ENCODE measurements around the gene EHHADH.

Gene EHHADH

GRCh38 chr3:185225080-185225479, 28.8 kb downstream of the EHHADH start:
- no peak for ATAC-seq
- no peak overlapping the region for H3K27ac Mint-ChIP-seq
- H3K4me3 Mint-ChIP-seq: no peak overlapping the region
- H3K36me3 Mint-ChIP-seq (ENCODE audit: low read depth): peaks cover 4% of the 10 kb centered on the region
- H3K9me3 Mint-ChIP-seq: no peaks in the 10 kb centered on the region
- no peak for DNase-seq
- H3K27me3 Mint-ChIP-seq: no peaks in the 10 kb centered on the region
- no peaks in the 10 kb centered on the region for H3K4me1 Mint-ChIP-seq

GRCh38 chr3:185221203-185221602, 32.6 kb downstream of the EHHADH start:
- DNase-seq (no peak), ATAC-seq (no peak)
- Mint-ChIP-seq H3K9me3 (no peaks in the 10 kb centered on the region), H3K27me3 (no peaks in the 10 kb centered on the region), H3K4me3 (no peak overlapping the region), H3K27ac (no peak overlapping the region), H3K4me1 (no peaks in the 10 kb centered on the region), H3K36me3 (ENCODE audit: low read depth) (peaks cover 1% of the 10 kb centered on the region)

GRCh38 chr3:185216607-185216958, 37.3 kb downstream of the EHHADH start:
- DNase-seq (no peak), ATAC-seq (no peak)
- no peak overlapping the region for H3K4me3 Mint-ChIP-seq
- no peaks in the 10 kb centered on the region for H3K36me3 Mint-ChIP-seq (ENCODE audit: low read depth)
- no peaks in the 10 kb centered on the region for H3K9me3 Mint-ChIP-seq
- H3K27ac Mint-ChIP-seq: no peak overlapping the region
- no peaks in the 10 kb centered on the region for H3K27me3 Mint-ChIP-seq
- no peaks in the 10 kb centered on the region for H3K4me1 Mint-ChIP-seq

GRCh38 chr3:185215873-185216606, 37.8 kb downstream of the EHHADH start:
- Mint-ChIP-seq H3K4me1 (no peaks in the 10 kb centered on the region), H3K27ac (no peak overlapping the region), H3K9me3 (no peaks in the 10 kb centered on the region), H3K4me3 (no peak overlapping the region), H3K36me3 (ENCODE audit: low read depth) (no peaks in the 10 kb centered on the region), H3K27me3 (no peaks in the 10 kb centered on the region)
- ATAC-seq (no peak), DNase-seq (no peak)

GRCh38 chr3:185212559-185212958, 41.3 kb downstream of the EHHADH start:
- H3K36me3 Mint-ChIP-seq (ENCODE audit: low read depth): no peaks in the 10 kb centered on the region
- H3K27ac Mint-ChIP-seq: no peak overlapping the region
- no peak for DNase-seq
- H3K4me3 Mint-ChIP-seq: no peak overlapping the region
- no peaks in the 10 kb centered on the region for H3K27me3 Mint-ChIP-seq
- H3K4me1 Mint-ChIP-seq: no peaks in the 10 kb centered on the region
- no peak for ATAC-seq
- no peaks in the 10 kb centered on the region for H3K9me3 Mint-ChIP-seq

- Mint-ChIP-seq H3K36me3 (ENCODE audit: low read depth) (no peaks in the 10 kb centered on the region), H3K9me3 (no peaks in the 10 kb centered on the region), H3K4me3 (no peak overlapping the region), H3K4me1 (no peaks in the 10 kb centered on the region), H3K27me3 (no peaks in the 10 kb centered on the region), H3K27ac (no peak overlapping the region)
- DNase-seq (no peak), ATAC-seq (no peak)
Measured at GRCh38 chr3:185212086-185212485, 41.8 kb downstream of the EHHADH start.

- DNase-seq: no peak
- ATAC-seq: no peak
- Mint-ChIP-seq H3K4me1 (no peaks in the 10 kb centered on the region), H3K36me3 (ENCODE audit: low read depth) (no peaks in the 10 kb centered on the region), H3K27me3 (no peaks in the 10 kb centered on the region), H3K27ac (no peak overlapping the region), H3K4me3 (no peak overlapping the region), H3K9me3 (no peaks in the 10 kb centered on the region)
Measured at GRCh38 chr3:185210621-185211142, 43.2 kb downstream of the EHHADH start.

GRCh38 chr3:185208823-185209222, 45.0 kb downstream of the EHHADH start:
- Mint-ChIP-seq H3K9me3 (no peaks in the 10 kb centered on the region), H3K4me3 (no peak overlapping the region), H3K27me3 (no peaks in the 10 kb centered on the region), H3K4me1 (no peaks in the 10 kb centered on the region), H3K27ac (no peak overlapping the region), H3K36me3 (ENCODE audit: low read depth) (no peaks in the 10 kb centered on the region)
- DNase-seq (no peak), ATAC-seq (no peak)

- Mint-ChIP-seq H3K9me3 (no peaks in the 10 kb centered on the region), H3K4me3 (no peak overlapping the region), H3K27ac (no peak overlapping the region), H3K27me3 (no peaks in the 10 kb centered on the region), H3K4me1 (no peaks in the 10 kb centered on the region), H3K36me3 (ENCODE audit: low read depth) (peaks cover 3% of the 10 kb centered on the region)
- ATAC-seq (peak; percentile 80), DNase-seq (peak; percentile 2)
Measured at GRCh38 chr3:185207931-185208746, 45.7 kb downstream of the EHHADH start.

- Mint-ChIP-seq H3K4me1 (no peaks in the 10 kb centered on the region), H3K36me3 (ENCODE audit: low read depth) (peaks cover 3% of the 10 kb centered on the region), H3K4me3 (no peak overlapping the region), H3K27ac (no peak overlapping the region), H3K9me3 (no peaks in the 10 kb centered on the region), H3K27me3 (no peaks in the 10 kb centered on the region)
- ATAC-seq (no peak), DNase-seq (no peak)
Measured at GRCh38 chr3:185207481-185207880, 46.4 kb downstream of the EHHADH start.

GRCh38 chr3:185205865-185206264, 48.0 kb downstream of the EHHADH start:
- no peak for DNase-seq
- Mint-ChIP-seq H3K4me3 (no peak overlapping the region), H3K36me3 (ENCODE audit: low read depth) (peaks cover 3% of the 10 kb centered on the region), H3K27ac (no peak overlapping the region), H3K9me3 (no peaks in the 10 kb centered on the region), H3K27me3 (no peaks in the 10 kb centered on the region), H3K4me1 (no peaks in the 10 kb centered on the region)
- ATAC-seq: no peak

- no peaks in the 10 kb centered on the region for H3K27me3 Mint-ChIP-seq
- no peak overlapping the region for H3K27ac Mint-ChIP-seq
- peaks cover 3% of the 10 kb centered on the region for H3K36me3 Mint-ChIP-seq (ENCODE audit: low read depth)
- H3K9me3 Mint-ChIP-seq: no peaks in the 10 kb centered on the region
- DNase-seq (no peak), ATAC-seq (no peak)
- H3K4me3 Mint-ChIP-seq: no peak overlapping the region
- H3K4me1 Mint-ChIP-seq: no peaks in the 10 kb centered on the region
Measured at GRCh38 chr3:185204894-185205293, 49.0 kb downstream of the EHHADH start.

- no peaks in the 10 kb centered on the region for H3K4me1 Mint-ChIP-seq
- ATAC-seq (no peak), DNase-seq (no peak)
- no peak overlapping the region for H3K27ac Mint-ChIP-seq
- H3K9me3 Mint-ChIP-seq: peaks cover 2% of the 10 kb centered on the region
- H3K36me3 Mint-ChIP-seq (ENCODE audit: low read depth): peaks cover 3% of the 10 kb centered on the region
- H3K27me3 Mint-ChIP-seq: no peaks in the 10 kb centered on the region
- no peak overlapping the region for H3K4me3 Mint-ChIP-seq
Measured at GRCh38 chr3:185200639-185201038, 53.2 kb downstream of the EHHADH start.

GRCh38 chr3:185199671-185200070, 54.2 kb downstream of the EHHADH start:
- Mint-ChIP-seq H3K27me3 (no peaks in the 10 kb centered on the region), H3K27ac (no peak overlapping the region), H3K36me3 (ENCODE audit: low read depth) (peaks cover 6% of the 10 kb centered on the region), H3K4me3 (no peak overlapping the region), H3K4me1 (no peaks in the 10 kb centered on the region), H3K9me3 (peaks cover 10% of the 10 kb centered on the region)
- no peak for DNase-seq
- no peak for ATAC-seq

GRCh38 chr3:185199206-185199605, 54.6 kb downstream of the EHHADH start:
- H3K9me3 Mint-ChIP-seq: peaks cover 10% of the 10 kb centered on the region
- no peak overlapping the region for H3K4me3 Mint-ChIP-seq
- no peak overlapping the region for H3K27ac Mint-ChIP-seq
- ATAC-seq (no peak), DNase-seq (no peak)
- peaks cover 6% of the 10 kb centered on the region for H3K36me3 Mint-ChIP-seq (ENCODE audit: low read depth)
- no peaks in the 10 kb centered on the region for H3K4me1 Mint-ChIP-seq
- no peaks in the 10 kb centered on the region for H3K27me3 Mint-ChIP-seq

All from activated naive CD8-positive, alpha-beta T cell treated with anti-CD3 and anti-CD28 coated beads, Interleukin-2, amount 50 U/mL, for 24 hours (primary cell).